Activated T-helper 1 cell treated with Interleukin-2 at 50 U/mL for 16 hours (primary cell): ENCODE measurements around the gene PTHLH.

Experiments
- DNase-seq: peaks from one replicate; pipeline ENCODE4 v3.0.0-alpha.2; 2020; ENCODE audit warnings: low read depth

Gene PTHLH

GRCh38 chr12:27972721-27973120 is at the start of gene PTHLH:
PTHLH (minus strand) TSS chr12:27972733; CDS start chr12:27969494, 3,239 bp downstream.
- no peak for DNase-seq

DNA sequence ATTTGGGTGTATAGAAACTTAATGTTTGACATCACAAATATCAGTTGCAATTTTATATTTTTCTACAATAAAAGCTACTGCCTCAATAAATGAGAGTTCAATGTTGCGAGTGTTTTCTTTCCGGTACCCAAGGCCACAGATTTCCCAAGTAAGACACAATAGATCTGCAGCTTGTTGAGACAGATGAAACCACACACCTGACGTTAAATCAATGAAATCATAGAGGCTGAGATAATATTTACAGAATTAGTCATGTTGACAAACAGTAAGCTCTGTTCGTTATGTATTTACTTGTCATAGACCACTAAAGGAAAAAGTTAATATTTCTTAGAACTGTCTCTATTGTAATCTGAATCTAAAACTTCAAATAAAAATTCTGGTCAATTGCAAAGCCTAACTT is 49.2 kb upstream of the PTHLH start:
- DNase-seq: no peak

GRCh38 chr12:28017873-28018255 is 45.3 kb upstream of the PTHLH start:
- no peak for DNase-seq

GRCh38 chr12:28017126-28017872 is 44.8 kb upstream of the PTHLH start:
- no peak for DNase-seq

- no peak for DNase-seq
These were observed 42.6 kb upstream of the PTHLH start for GRCh38 chr12:28015165-28015564.

DNA sequence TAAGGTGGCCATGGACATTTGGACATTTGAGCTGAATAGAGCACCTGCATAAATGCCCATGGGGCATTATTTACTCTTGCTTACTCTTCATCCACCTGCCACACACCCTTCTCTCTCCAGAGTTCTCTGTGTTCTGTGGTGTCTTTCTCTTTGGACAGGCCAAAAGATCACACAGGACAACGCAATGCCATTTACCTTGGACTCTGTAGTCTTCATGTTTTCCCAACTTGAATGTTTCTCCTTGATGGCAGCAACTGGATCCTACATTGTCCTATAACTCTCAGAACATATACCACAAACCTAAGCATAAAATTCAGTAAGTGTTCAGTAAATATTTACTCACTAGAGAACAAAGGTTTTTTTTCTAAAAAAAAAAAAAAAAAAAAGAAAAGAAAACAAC is 41.7 kb upstream of the PTHLH start:
- DNase-seq: no peak

GRCh38 chr12:28012333-28012918 is 39.9 kb upstream of the PTHLH start:
- no peak for DNase-seq

- DNase-seq: no peak
These were observed 37.5 kb upstream of the PTHLH start for GRCh38 chr12:28010036-28010435.

DNA sequence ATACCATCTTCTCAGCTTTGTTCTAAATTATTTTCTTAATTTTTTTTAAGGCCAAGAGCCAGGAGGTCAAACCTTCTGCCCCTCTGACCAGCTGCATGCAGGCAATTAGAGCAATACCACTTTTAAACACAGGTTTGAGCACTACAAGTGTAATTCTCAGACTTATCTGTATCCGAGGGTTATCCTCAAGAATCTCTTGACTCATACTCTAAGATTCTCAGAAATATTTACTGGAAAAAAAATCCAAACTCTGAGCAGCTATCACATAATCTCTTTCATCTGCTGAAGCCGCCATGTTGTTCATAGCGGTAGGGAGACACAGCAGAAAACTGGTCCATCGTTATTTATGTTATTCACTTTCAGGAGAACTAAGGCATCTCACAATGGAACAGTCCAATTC is 27.4 kb upstream of the PTHLH start:
- no peak for DNase-seq

GRCh38 chr12:27999521-27999920 is 27.0 kb upstream of the PTHLH start:
- DNase-seq: no peak

DNA sequence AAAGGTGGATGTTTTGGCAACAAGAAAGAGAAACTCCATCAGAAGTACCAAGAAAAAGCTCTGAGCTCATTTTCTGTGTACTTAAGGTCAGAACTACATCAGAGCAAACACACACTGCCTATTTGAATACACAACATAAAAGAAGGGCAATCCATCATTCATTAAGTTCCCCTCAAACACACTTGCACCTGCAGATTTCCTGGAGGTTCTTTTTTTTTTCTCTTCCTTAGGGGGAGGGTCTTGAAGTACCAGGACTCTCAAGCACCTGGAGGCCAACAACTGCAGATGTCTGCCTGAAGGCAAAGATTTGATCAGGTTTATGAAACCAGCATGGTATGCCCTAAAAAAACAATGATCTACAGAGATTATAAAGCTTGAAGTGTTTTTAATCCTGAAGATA is 26.1 kb upstream of the PTHLH start:
- DNase-seq: no peak

DNA sequence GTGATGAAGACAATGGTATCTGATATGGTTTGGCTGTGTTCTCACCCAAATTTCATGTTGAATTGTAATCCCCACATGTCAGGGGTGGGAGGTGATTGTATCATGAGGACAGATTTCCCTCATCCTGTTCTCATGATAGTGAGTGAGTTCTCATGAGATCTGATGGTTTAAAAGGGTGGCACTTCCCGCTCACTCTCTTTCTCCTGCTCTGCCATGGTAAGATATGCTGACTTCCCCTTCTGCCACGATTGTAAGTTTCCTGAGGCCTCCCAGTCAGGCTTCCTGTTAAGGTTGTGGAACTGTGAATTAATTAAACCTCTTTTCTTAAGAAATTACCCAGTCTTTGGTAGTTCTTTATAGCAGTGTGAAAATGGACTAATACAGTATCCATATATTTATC is 25.6 kb upstream of the PTHLH start:
- no peak for DNase-seq

GRCh38 chr12:27996761-27997160 is 24.2 kb upstream of the PTHLH start:
- DNase-seq: no peak

GRCh38 chr12:27995406-27995805 is 22.9 kb upstream of the PTHLH start:
- no peak for DNase-seq

- no peak for DNase-seq
These were observed 16.2 kb upstream of the PTHLH start for GRCh38 chr12:27988594-27989233.

DNA sequence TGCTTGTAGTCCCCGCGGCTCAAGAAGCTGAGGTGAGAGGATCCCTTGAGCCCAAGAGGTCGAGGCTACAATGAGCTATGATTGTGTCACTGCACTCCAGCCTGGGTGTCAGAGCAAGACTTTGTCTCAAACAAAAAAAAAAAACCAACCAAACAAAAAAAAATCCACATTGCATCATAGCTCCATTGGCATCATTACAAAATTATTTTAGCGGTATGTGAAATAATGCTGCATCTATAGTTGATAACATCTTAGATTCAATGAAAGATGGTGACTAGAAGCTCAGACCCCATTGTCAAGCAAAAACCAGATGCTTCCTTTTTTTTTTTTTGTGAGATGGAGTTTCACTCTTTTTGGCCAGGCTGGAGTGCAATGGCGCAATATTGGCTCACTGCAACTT is 14.8 kb upstream of the PTHLH start:
- no peak for DNase-seq

DNA sequence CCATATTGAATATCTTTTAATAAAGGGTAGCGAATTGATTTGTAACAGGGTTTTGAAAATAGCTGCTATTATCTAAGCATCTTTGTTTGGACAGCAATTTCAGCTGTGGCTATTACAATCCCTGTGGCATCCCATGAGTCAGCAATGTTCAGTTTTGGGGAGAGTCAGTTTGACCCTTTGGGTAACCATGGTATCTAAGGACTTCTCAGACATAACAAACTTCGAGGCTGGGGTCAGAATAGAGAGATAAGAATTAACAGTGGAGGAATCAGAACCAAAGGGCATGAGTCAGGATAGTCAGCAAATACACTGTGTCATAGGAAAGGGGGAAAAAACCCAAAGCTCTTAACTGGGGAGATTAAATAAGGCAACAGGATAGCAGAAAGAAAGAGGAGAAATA is 11.7 kb upstream of the PTHLH start:
- DNase-seq: no peak

DNA sequence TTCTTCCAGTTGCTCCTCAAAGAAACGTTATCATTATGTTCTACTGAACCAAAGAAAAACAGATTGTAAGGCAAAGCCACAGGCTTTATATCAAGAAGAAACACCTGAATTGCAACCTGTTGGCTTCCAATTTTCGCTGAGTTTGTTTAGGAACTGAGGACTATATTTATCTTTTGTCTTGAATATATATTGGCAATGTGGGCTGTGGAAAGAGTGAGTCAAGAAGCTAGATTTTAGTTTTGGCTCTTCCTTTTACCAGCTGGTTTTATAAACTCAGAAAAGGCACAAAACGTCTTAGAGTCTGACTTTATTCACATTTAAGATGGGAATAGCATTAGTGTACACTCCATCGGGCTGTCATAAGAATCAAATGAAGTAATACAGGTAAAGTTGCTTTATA is 10.4 kb upstream of the PTHLH start:
- no peak for DNase-seq

DNA sequence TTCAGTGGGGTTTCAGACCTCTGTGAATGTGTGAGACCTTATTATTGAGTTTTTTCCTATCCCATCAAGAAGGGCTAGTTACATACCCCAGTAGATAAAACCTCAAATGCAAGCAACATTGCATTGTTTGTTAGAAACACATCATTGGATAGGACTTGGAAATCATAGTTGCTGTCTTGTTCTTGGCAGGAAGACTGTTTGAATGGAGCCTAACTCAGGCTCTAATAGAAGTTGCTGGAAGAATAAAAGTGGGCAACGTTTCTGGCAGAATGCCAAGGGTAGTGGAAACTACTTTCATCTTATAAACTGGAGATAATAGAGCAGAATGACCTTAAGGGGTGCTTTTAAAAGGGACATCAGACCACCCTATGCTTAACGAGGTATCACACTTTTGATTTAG is 9.9 kb upstream of the PTHLH start:
- no peak for DNase-seq

- DNase-seq: no peak
These were observed 9.3 kb upstream of the PTHLH start for GRCh38 chr12:27981874-27982273.

DNA sequence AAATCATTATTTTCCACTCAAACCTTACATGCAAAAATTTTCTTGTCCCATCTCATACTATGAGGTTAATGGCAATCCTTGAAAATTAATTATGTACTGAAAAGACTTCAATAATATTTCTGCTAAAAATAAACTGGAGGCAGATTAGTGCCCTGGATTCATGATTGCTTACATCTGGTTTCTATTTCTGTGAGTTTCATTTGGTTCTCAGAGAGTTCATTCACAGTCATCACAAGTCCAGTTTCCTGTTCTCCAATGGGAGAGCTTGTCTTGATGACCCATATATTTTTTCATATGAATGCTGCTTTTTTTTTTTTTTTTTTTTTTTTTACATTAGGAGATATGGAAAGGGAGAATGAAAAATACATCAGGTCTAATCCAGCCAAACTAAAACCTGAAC is 6.6 kb upstream of the PTHLH start:
- DNase-seq: no peak

GRCh38 chr12:27975222-27976136 is 2.9 kb upstream of the PTHLH start:
- DNase-seq: no peak
